Glutamatergic neuron (in vitro differentiated cells): ENCODE data around the gene ARHGAP6. TPM values are rescaled to one million over a fixed set of nuclear protein-coding genes. Genes with fewer than 3 reads are reported as not detected.

Experiments
- DNase-seq: peaks from one replicate; pipeline ENCODE4 v3.0.0; 2022
- H3K27ac Mint-ChIP-seq: one replicate; pipeline ENCODE4 v1.8.0; 2020; ENCODE audit warnings: mild to moderate bottlenecking, mixed read lengths, inconsistent platforms; ENCODE audit not compliant: unreplicated experiment
- H3K27me3 Mint-ChIP-seq: one replicate; pipeline ENCODE4 v1.8.0; 2020; ENCODE audit warnings: mild to moderate bottlenecking, moderate library complexity, mixed read lengths, inconsistent platforms; ENCODE audit not compliant: unreplicated experiment
- H3K36me3 Mint-ChIP-seq: one replicate; pipeline ENCODE4 v1.8.0; 2020; ENCODE audit warnings: mild to moderate bottlenecking, mixed read lengths, inconsistent platforms; ENCODE audit not compliant: unreplicated experiment
- H3K4me1 Mint-ChIP-seq: one replicate; pipeline ENCODE4 v1.8.0; 2020; ENCODE audit warnings: mild to moderate bottlenecking, low read depth, mixed read lengths, inconsistent platforms; ENCODE audit not compliant: unreplicated experiment
- H3K4me3 Mint-ChIP-seq: one replicate; pipeline ENCODE4 v1.8.0; 2020; ENCODE audit warnings: mild to moderate bottlenecking, mixed read lengths, inconsistent platforms; ENCODE audit not compliant: unreplicated experiment
- H3K9me3 Mint-ChIP-seq: one replicate; pipeline ENCODE4 v1.8.0; 2020; ENCODE audit warnings: mild to moderate bottlenecking, moderate library complexity, mixed read lengths, inconsistent platforms; ENCODE audit not compliant: unreplicated experiment
- total RNA-seq: library from RNA; stranded (reverse); fragmentation: NEBNext Ultra II Directional; extraction: Animal tissue kit (Norgen Biotek cat#: 25700); gene quantifications from one replicate; pipeline ENCODE4 v1.2.1, GENCODE V29; 2021; ENCODE audit not compliant: unreplicated experiment
- TF ChIP-seq, protein P1 (sequence below): fragments of 200-600 bp; sonication (generic); IDR thresholded peaks from one replicate; pipeline ENCODE4 v1.5.0; 2021; ENCODE audit not compliant: partially characterized antibody, unreplicated experiment

The ARHGAP6 gene
- total RNA-seq, 1 donor from 2014 or later, result 3.6 TPM

DNA sequence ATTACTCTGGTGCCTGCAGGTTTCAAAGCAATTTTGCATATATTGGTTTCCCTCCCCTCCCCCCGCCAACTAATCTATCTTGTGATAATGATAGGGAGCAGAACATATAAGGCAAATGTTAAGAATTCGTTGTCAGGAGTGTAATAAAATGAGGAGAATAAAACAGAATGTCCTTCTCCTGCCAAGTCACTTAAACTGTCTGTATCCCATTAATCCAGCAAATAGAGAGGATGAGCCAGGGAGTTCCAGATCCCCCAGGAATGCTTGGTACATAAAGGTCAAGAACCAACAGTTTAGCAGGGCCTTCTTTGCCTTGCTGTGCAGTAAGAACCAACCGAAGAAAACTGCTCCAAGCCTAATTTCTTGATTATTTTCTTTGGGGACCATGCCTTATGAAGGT is 231.1 kb downstream of the ARHGAP6 start:
- H3K4me3 Mint-ChIP-seq, result no peak overlapping the region
- no peak overlapping the region for H3K27ac Mint-ChIP-seq
- TF ChIP-seq, protein P1, sequence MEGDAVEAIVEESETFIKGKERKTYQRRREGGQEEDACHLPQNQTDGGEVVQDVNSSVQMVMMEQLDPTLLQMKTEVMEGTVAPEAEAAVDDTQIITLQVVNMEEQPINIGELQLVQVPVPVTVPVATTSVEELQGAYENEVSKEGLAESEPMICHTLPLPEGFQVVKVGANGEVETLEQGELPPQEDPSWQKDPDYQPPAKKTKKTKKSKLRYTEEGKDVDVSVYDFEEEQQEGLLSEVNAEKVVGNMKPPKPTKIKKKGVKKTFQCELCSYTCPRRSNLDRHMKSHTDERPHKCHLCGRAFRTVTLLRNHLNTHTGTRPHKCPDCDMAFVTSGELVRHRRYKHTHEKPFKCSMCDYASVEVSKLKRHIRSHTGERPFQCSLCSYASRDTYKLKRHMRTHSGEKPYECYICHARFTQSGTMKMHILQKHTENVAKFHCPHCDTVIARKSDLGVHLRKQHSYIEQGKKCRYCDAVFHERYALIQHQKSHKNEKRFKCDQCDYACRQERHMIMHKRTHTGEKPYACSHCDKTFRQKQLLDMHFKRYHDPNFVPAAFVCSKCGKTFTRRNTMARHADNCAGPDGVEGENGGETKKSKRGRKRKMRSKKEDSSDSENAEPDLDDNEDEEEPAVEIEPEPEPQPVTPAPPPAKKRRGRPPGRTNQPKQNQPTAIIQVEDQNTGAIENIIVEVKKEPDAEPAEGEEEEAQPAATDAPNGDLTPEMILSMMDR, result no peak
- no peaks in the 10 kb centered on the region for H3K9me3 Mint-ChIP-seq
- H3K4me1 Mint-ChIP-seq, result peaks cover 6% of the 10 kb centered on the region
- no peaks in the 10 kb centered on the region for H3K36me3 Mint-ChIP-seq
- no peaks in the 10 kb centered on the region for H3K27me3 Mint-ChIP-seq
- DNase-seq, result no peak

DNA sequence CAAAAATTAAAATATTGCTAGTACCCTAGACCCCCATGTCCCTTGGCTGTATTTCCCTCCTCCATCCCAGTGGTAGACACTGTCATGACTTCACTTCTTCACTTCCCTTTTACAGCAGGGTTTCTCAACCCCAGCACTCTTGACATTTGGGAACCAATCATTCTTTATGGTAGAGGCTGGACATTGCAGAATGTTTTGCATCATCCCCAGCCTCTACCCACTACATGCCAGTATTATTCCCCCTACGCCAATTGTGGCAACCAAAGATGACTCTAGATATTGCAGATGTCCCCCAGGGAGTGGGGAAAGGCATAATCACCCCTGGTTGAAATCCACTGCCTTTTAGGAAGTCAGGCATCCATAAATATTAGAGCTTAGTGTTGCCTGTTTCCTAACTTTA is 233.9 kb downstream of the ARHGAP6 start:
- no peak overlapping the region for H3K27ac Mint-ChIP-seq
- TF ChIP-seq, protein P1, result no peak
- H3K4me3 Mint-ChIP-seq, result no peak overlapping the region
- DNase-seq, result no peak
- no peaks in the 10 kb centered on the region for H3K27me3 Mint-ChIP-seq
- H3K36me3 Mint-ChIP-seq, result no peaks in the 10 kb centered on the region
- no peaks in the 10 kb centered on the region for H3K9me3 Mint-ChIP-seq
- H3K4me1 Mint-ChIP-seq, result peaks cover 6% of the 10 kb centered on the region

DNA sequence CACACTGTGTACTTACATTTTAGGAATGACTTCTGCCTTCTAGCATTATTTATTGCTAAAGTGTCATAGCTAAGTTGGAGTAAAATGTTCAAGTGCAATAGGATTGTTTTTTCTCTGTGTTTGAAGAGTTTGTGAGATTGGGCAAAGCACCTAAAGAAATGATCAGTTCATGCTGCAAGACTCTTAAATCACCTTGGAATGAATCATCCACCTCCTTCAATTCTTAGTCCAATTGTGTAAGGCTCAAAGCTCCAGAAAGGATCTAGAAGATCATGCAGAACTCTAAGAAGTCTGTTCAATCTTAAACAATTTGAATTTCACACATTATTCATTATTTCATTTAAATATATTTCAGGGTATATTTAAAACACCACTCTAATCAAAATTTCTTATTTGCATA is 235.4 kb downstream of the ARHGAP6 start:
- Mint-ChIP-seq H3K4me1 (peaks cover 8% of the 10 kb centered on the region), H3K4me3 (no peak overlapping the region), H3K9me3 (no peaks in the 10 kb centered on the region), H3K36me3 (no peaks in the 10 kb centered on the region), H3K27me3 (no peaks in the 10 kb centered on the region), H3K27ac (no peak overlapping the region)
- TF ChIP-seq, protein P1, result no peak
- DNase-seq, result no peak

DNA sequence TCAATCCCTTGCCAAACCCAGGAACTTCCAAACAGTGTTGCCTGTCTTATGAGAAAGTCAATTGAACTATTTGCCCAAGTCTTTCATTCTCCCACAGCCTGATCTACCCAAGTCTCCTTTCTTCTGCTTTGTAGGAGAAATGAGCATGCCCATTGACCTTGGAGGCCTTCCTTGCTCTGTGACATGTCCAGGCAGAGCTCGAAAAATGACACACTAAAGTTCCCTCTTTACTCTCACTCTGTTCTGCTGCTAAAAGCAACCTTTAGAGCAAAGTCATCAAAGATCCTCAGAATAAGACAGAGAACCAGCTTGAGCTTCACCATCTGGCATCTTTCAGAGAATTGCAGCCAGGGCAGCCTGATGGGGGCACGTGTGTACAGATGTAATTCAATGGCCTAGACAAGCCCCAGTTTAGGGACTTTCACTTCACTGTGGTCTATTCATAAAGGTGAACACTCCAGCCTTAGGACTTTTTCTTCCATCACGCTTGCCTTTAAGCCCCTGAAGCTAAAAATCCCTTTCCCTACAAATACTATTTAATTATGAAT is 236.1 kb downstream of the ARHGAP6 start:
- no peaks in the 10 kb centered on the region for H3K36me3 Mint-ChIP-seq
- H3K9me3 Mint-ChIP-seq, result no peaks in the 10 kb centered on the region
- DNase-seq, result no peak
- peaks cover 12% of the 10 kb centered on the region for H3K4me1 Mint-ChIP-seq
- no peaks in the 10 kb centered on the region for H3K27me3 Mint-ChIP-seq
- H3K27ac Mint-ChIP-seq, result peak overlapping the region; percentile 68
- H3K4me3 Mint-ChIP-seq, result no peak overlapping the region
- TF ChIP-seq, protein P1, result no peak

DNA sequence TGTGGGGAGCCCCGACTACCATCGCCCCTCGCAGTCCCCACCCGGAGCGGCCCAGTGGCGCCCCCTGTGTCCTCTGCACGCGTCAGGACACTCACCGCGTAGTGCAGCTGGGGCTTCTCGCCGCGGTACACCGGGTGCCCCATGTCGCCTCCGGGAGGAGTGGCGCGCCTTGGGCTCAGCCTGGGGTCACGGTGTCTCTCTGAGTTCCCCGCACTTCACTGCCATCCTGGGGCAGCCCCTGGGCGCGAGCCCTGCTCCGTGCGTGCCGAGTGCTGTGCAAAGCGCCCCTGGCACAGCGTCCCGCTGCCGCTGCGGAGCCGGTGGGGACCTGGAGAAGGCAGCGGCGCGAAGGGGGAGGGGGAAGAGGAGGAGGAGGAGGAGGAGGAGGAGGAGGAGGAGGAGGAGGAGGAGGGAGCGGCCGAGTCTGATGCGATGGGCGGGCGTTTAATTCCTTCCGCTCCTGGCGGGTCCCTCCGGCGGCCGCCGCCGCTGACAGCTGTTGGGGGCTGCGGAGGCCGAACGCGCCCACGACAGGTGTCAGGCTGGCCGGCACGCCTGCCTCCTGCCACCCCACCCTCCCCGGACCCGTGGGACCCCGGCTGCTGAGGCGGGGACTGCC is 238.2 kb downstream of the ARHGAP6 start:
- TF ChIP-seq, protein P1, result peak; percentile 50
- Mint-ChIP-seq H3K36me3 (no peaks in the 10 kb centered on the region), H3K4me3 (peak overlapping the region; percentile 77), H3K27me3 (no peaks in the 10 kb centered on the region), H3K27ac (no peak overlapping the region), H3K4me1 (peaks cover 17% of the 10 kb centered on the region), H3K9me3 (peaks cover 2% of the 10 kb centered on the region)
- peak; percentile 65 for DNase-seq
